Astrocyte (in vitro differentiated cells and primary cell): ENCODE results near the gene RPS6KL1. TPM values are rescaled to one million over a fixed set of nuclear protein-coding genes. Genes with fewer than 3 reads are reported as not detected.
A peak's percentile ranks its signal among the peaks of the same experiment; 100 is the strongest.

ENCODE experiments used
- DNase-seq: peaks from one replicate; pipeline ENCODE4 v3.0.0-alpha.2; 2010; ENCODE audit warnings: low read depth
- FAIRE-seq: peaks from 2 replicates; lab custom pipeline; 2011; peaks lifted over from hg19 to GRCh38; lab: Jason Lieb, UNC
- H2AFZ ChIP-seq: 2 replicates; pipeline ENCODE4 v1.6.0; 2012; ENCODE audit warnings: low read depth, low read length, inconsistent platforms
- H3K27ac ChIP-seq: 2 replicates; pipeline ENCODE4 v1.5.1; 2011; ENCODE audit warnings: low read depth, low read length, inconsistent platforms
- H3K27me3 ChIP-seq: 2 replicates; pipeline ENCODE4 v1.6.0; 2011; ENCODE audit warnings: low read length, inconsistent platforms; ENCODE audit not compliant: insufficient read depth
- H3K36me3 ChIP-seq: 2 replicates; pipeline ENCODE4 v1.5.1; 2011; ENCODE audit warnings: low read length, inconsistent platforms; ENCODE audit not compliant: insufficient read depth
- H3K4me1 ChIP-seq: 2 replicates; pipeline ENCODE4 v1.5.1; 2011; ENCODE audit warnings: low read length, inconsistent platforms; ENCODE audit not compliant: insufficient read depth
- H3K4me2 ChIP-seq: 2 replicates; pipeline ENCODE4 v1.6.0; 2012; ENCODE audit warnings: low read length, inconsistent platforms
- H3K4me3 ChIP-seq: 2 replicates; pipeline ENCODE4 v1.5.1; 2011; ENCODE audit warnings: low read depth, mild to moderate bottlenecking, low read length, inconsistent platforms; ENCODE audit not compliant: insufficient read depth
- H3K79me2 ChIP-seq: 2 replicates; pipeline ENCODE4 v1.6.0; 2012; ENCODE audit warnings: mild to moderate bottlenecking, low read length, inconsistent platforms; ENCODE audit not compliant: insufficient read depth
- H3K9ac ChIP-seq: 2 replicates; pipeline ENCODE4 v1.6.0; 2012; ENCODE audit warnings: mild to moderate bottlenecking, low read length, inconsistent platforms
- H3K9me3 ChIP-seq: 2 replicates; pipeline ENCODE4 v1.5.1; 2012; ENCODE audit warnings: low read depth, mild to moderate bottlenecking, low read length, inconsistent platforms; ENCODE audit not compliant: insufficient read depth
- H4K20me1 ChIP-seq: 2 replicates; pipeline ENCODE4 v1.6.0; 2012; ENCODE audit warnings: low read length, inconsistent platforms; ENCODE audit not compliant: insufficient read depth
- H3K27ac Mint-ChIP-seq: one replicate; pipeline ENCODE4 v1.8.0; 2021; ENCODE audit warnings: mild to moderate bottlenecking, mixed read lengths; ENCODE audit not compliant: unreplicated experiment
- H3K27me3 Mint-ChIP-seq: one replicate; pipeline ENCODE4 v1.8.0; 2021; ENCODE audit warnings: low read depth, mixed read lengths; ENCODE audit not compliant: unreplicated experiment
- H3K36me3 Mint-ChIP-seq: one replicate; pipeline ENCODE4 v1.8.0; 2021; ENCODE audit warnings: low read depth, mixed read lengths; ENCODE audit not compliant: unreplicated experiment
- H3K4me1 Mint-ChIP-seq: one replicate; pipeline ENCODE4 v1.8.0; 2021; ENCODE audit warnings: low read depth, mixed read lengths; ENCODE audit not compliant: unreplicated experiment
- H3K4me3 Mint-ChIP-seq: one replicate; pipeline ENCODE4 v1.8.0; 2021; ENCODE audit warnings: mild to moderate bottlenecking, moderate library complexity, mixed read lengths; ENCODE audit not compliant: unreplicated experiment
- H3K9me3 Mint-ChIP-seq: one replicate; pipeline ENCODE4 v1.8.0; 2021; ENCODE audit warnings: mild to moderate bottlenecking, mixed read lengths; ENCODE audit not compliant: unreplicated experiment
- CTCF ChIP-seq: IDR thresholded peaks from 2 replicates; pipeline ENCODE4 v1.5.1; 2011; ENCODE audit warnings: low read depth, mild to moderate bottlenecking, inconsistent platforms, low read length, moderate library complexity; ENCODE audit not compliant: insufficient read depth
- EZH2 ChIP-seq: IDR thresholded peaks from 2 replicates; pipeline ENCODE4 v1.6.1; 2012; ENCODE audit warnings: mild to moderate bottlenecking, low read length, inconsistent platforms; ENCODE audit not compliant: insufficient read depth
- total RNA-seq: library from RNA; stranded (reverse); gene quantifications from 2 replicates; pipeline ENCODE4 v1.2.1, GENCODE V29; 2021

RPS6KL1 gene
- total RNA-seq, 1 donor from 2014 or later: 1.7 TPM

DNA sequence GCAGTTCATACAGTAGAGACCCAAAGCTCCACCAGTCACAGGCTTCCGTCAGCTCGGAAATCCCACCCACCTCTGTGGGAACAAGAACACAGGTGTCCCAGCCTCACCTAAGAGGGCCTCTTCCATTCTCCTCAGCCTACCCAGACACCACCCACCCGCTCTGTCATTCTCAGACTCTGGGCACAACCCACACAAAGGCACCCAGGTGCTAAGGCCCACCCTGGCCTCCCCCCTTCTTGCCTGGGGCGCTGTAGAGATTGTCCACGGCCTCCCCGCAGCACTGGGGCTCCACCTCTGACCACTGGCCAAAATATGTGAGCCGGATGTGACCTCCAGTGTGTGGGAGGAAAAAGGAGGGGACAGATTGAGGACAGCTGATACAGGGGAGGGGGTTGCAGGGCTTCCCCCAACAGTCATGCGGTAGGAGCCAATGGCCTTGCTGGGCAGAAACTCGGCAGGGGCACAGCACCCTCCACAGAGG, 14.2 kb downstream of the RPS6KL1 start:
- no peak overlapping the region for H3K27ac ChIP-seq
- no peaks in the 10 kb centered on the region for H3K27me3 ChIP-seq
- FAIRE-seq: no peak
- H3K79me2 ChIP-seq: no peaks in the 10 kb centered on the region
- TF ChIP-seq CTCF (no peak), EZH2 (no peak)
- H3K4me3 ChIP-seq: no peak overlapping the region
- no peaks in the 10 kb centered on the region for H3K9me3 ChIP-seq
- Mint-ChIP-seq H3K27ac (no peak overlapping the region), H3K27me3 (no peaks in the 10 kb centered on the region), H3K4me3 (no peak overlapping the region), H3K4me1 (peaks cover 2% of the 10 kb centered on the region), H3K36me3 (peaks cover 8% of the 10 kb centered on the region), H3K9me3 (no peaks in the 10 kb centered on the region)
- H2AFZ ChIP-seq: no peak overlapping the region
- H4K20me1 ChIP-seq: peaks cover 10% of the 10 kb centered on the region
- no peak overlapping the region for H3K9ac ChIP-seq
- peaks cover 4% of the 10 kb centered on the region for H3K36me3 ChIP-seq
- no peak overlapping the region for H3K4me2 ChIP-seq
- no peaks in the 10 kb centered on the region for H3K4me1 ChIP-seq
- no peak for DNase-seq

DNA sequence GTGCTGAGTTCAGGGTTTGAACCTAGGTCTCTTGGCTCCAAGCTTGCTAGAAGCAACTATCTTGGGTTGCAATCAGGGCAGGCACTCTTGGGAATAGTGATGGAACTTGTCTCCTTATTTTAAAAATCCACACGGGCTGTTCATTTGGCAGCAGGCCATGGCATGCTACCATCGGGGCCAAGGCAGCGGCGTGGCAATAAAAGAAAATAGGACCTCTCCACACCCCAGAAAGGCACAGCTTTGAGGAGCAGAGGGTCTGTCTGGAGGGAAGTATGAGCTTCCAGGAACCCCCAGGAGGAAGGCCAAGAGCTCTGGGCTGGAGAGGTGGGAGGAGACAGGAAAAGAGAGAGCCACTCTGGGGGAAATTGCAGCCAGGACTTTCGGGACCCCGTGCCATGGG, 15.3 kb downstream of the RPS6KL1 start:
- no peak overlapping the region for H3K9ac ChIP-seq
- H3K27ac ChIP-seq: no peak overlapping the region
- TF ChIP-seq CTCF (no peak), EZH2 (no peak)
- no peaks in the 10 kb centered on the region for H3K27me3 ChIP-seq
- no peaks in the 10 kb centered on the region for H3K27me3 Mint-ChIP-seq
- H3K36me3 ChIP-seq: peaks cover 12% of the 10 kb centered on the region
- peaks cover 10% of the 10 kb centered on the region for H4K20me1 ChIP-seq
- peaks cover 5% of the 10 kb centered on the region for H3K4me1 Mint-ChIP-seq
- H3K9me3 Mint-ChIP-seq: no peaks in the 10 kb centered on the region
- H3K79me2 ChIP-seq: no peaks in the 10 kb centered on the region
- H3K4me3 ChIP-seq: no peak overlapping the region
- H3K9me3 ChIP-seq: no peaks in the 10 kb centered on the region
- H3K4me1 ChIP-seq: no peaks in the 10 kb centered on the region
- DNase-seq (no peak), FAIRE-seq (no peak)
- H3K4me3 Mint-ChIP-seq: no peak overlapping the region
- H3K27ac Mint-ChIP-seq: no peak overlapping the region
- H2AFZ ChIP-seq: no peak overlapping the region
- no peak overlapping the region for H3K4me2 ChIP-seq
- peaks cover 15% of the 10 kb centered on the region for H3K36me3 Mint-ChIP-seq

DNA sequence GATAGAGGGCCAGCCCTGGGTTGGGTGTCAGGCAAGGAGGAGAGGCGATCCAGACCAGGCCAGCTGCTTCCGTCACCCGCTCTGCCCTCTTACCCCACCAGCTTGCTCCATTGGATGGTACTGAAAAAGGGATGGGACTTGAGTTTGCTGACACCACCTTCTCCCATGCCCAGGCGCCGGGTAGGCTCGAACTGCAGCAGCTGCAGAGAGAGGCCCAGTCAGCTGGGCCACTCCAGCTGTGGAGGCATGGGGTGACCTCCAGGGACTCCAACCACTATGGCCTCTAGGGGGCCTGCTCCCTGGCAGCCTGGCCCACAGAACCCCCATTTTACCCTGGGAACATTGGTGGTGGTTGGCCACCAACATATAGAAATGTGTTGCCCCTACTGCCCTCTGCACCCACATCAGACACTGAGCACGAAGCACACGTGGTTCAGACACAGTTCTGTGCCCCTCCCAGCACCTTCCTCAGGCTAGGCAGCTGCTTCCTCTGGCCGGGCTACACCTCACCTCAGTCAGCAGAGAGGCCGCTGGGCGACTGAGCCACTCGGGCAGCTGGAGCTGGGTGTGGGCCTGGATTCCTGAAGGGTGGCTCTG, 16.0 kb downstream of the RPS6KL1 start:
- no peaks in the 10 kb centered on the region for H3K9me3 Mint-ChIP-seq
- no peaks in the 10 kb centered on the region for H3K4me1 ChIP-seq
- FAIRE-seq (no peak), DNase-seq (no peak)
- no peaks in the 10 kb centered on the region for H3K79me2 ChIP-seq
- H3K36me3 ChIP-seq: peaks cover 19% of the 10 kb centered on the region
- no peak overlapping the region for H3K4me3 ChIP-seq
- H3K27ac ChIP-seq: no peak overlapping the region
- peaks cover 15% of the 10 kb centered on the region for H3K36me3 Mint-ChIP-seq
- no peak for TF ChIP-seq EZH2
- peak; percentile 21 for TF ChIP-seq CTCF
- no peaks in the 10 kb centered on the region for H3K27me3 ChIP-seq
- H3K27me3 Mint-ChIP-seq: no peaks in the 10 kb centered on the region
- no peak overlapping the region for H3K4me3 Mint-ChIP-seq
- peaks cover 5% of the 10 kb centered on the region for H3K4me1 Mint-ChIP-seq
- no peak overlapping the region for H3K4me2 ChIP-seq
- H3K27ac Mint-ChIP-seq: no peak overlapping the region
- peaks cover 10% of the 10 kb centered on the region for H4K20me1 ChIP-seq
- H3K9ac ChIP-seq: no peak overlapping the region
- H2AFZ ChIP-seq: no peak overlapping the region
- H3K9me3 ChIP-seq: no peaks in the 10 kb centered on the region
